ENCODE data around the gene MYBBP1A. TPM values are rescaled to one million over a fixed set of nuclear protein-coding genes. Genes with fewer than 3 reads are reported as not detected.

Gene MYBBP1A
- total and polyA plus RNA-seq, 12 donors = 18.7 to 30.3 (median 23.4) TPM

DNA sequence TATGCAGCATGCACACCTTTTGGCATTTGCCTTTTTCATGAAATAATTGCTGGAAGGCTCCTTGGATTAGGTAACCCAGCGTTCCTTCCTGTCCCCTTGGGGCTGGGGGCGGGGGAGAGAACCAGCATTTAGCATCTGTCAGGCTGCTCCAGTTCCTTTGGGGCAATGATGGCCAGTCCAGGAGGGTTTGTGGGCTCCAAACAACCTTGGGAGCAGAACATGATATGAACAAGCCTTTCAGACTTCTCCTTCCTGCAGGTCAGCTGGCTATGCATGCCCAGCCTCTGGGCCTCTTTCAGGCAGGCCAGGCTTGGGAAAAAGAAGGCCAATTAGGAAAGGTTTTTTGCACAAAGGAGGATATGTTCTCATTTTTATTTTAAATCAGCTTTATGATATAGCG is 28.0 kb upstream of the MYBBP1A start:
- ATAC-seq = no peak
- 81 to 82% methylated on average over 3 of the region's 3 CpGs for WGBS, 2 donors
- no peaks in the 10 kb centered on the region for H3K9me3 ChIP-seq
- TF ChIP-seq, protein P1, sequence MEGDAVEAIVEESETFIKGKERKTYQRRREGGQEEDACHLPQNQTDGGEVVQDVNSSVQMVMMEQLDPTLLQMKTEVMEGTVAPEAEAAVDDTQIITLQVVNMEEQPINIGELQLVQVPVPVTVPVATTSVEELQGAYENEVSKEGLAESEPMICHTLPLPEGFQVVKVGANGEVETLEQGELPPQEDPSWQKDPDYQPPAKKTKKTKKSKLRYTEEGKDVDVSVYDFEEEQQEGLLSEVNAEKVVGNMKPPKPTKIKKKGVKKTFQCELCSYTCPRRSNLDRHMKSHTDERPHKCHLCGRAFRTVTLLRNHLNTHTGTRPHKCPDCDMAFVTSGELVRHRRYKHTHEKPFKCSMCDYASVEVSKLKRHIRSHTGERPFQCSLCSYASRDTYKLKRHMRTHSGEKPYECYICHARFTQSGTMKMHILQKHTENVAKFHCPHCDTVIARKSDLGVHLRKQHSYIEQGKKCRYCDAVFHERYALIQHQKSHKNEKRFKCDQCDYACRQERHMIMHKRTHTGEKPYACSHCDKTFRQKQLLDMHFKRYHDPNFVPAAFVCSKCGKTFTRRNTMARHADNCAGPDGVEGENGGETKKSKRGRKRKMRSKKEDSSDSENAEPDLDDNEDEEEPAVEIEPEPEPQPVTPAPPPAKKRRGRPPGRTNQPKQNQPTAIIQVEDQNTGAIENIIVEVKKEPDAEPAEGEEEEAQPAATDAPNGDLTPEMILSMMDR (IDR thresholded peaks at IDR 0.05) = no peak
- peaks cover 9 to 51% (median 31%) of the 10 kb centered on the region in 9 donors for H3K4me1 ChIP-seq
- intact Hi-C loops (cut with DNase I) = loop anchor here in 1 of 10 donors (5.0 kb wide), 1 partner anchor 44 kb away; no protein-coding TSS in a partner anchor
- peaks cover 0 to 48% (median 23%) of the 10 kb centered on the region in 7 donors for H3K27me3 ChIP-seq
- no peaks in the 10 kb centered on the region for H3K36me3 ChIP-seq
- no peak for DNase-seq
- peak overlapping the region in 2 of 10 donors; percentile 85 to 87 for H3K27ac ChIP-seq
- H3K4me3 ChIP-seq = peak overlapping the region in 5 of 10 donors; percentile 49 to 70 (median 62)

DNA sequence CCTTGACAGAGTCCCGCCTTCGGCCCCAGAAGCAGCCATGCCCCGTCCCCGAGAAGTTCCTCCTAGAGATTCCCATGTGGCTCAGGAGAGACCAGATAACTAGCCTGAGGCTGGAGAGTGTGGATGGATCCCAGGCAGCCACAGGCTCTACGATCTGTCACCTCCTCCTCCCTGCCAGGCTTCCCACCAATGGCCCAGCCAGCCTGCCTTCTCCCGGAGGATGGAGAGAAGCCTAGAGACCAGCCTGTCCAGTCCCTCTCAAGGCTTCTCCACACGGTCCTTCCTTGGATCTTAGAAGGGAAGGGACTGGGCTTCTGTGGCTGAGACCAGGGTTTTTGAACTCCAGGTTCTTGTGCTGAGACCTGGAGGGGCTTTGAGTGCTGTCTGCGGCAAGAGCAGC is 27.5 kb upstream of the MYBBP1A start:
- intact Hi-C loops (cut with DNase I) = loop anchor here in 1 of 10 donors (5.0 kb wide), 1 partner anchor 45 kb away; no protein-coding TSS in a partner anchor
- Histone ChIP-seq H3K36me3 (no peaks in the 10 kb centered on the region), H3K9me3 (no peaks in the 10 kb centered on the region), H3K4me1 (peaks cover 7 to 46% (median 26%) of the 10 kb centered on the region in 9 donors), H3K27me3 (peaks cover 0 to 48% (median 23%) of the 10 kb centered on the region in 7 donors), H3K4me3 (no peak overlapping the region), H3K27ac (no peak overlapping the region)
- 78 to 81% methylated on average over 8 of the region's 8 CpGs for WGBS, 2 donors
- ATAC-seq = no peak
- TF ChIP-seq, protein P1 (IDR thresholded peaks at IDR 0.05) = no peak
- no peak for DNase-seq

DNA sequence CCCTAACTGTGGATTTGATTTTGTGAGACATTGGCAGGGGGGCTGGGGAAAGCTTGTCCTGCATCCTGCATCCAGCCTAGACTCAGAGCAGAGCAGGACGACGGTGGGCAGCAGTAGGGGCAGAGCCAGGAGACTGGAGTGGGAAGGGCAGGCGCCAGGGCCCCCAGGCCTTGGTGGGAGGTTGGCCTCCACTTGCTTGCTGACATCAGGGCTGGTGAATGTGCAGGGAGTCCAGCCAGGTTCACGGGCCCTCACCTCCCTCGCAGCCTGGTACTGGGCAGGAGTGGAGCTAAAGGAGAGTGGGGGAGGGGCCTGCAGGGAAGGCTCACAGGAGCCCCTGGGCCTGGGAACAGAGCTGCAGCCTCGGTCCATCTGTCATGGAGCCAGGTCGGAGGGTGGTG is 26.9 kb upstream of the MYBBP1A start:
- Histone ChIP-seq H3K27me3 (peaks cover 0 to 48% (median 23%) of the 10 kb centered on the region in 7 donors), H3K9me3 (no peaks in the 10 kb centered on the region), H3K4me1 (peaks cover 7 to 42% (median 21%) of the 10 kb centered on the region in 9 donors), H3K4me3 (no peak overlapping the region), H3K27ac (no peak overlapping the region), H3K36me3 (no peaks in the 10 kb centered on the region)
- 63 to 77% methylated on average over 7 of the region's 7 CpGs for WGBS, 2 donors
- DNase-seq = no peak
- TF ChIP-seq, protein P1 (IDR thresholded peaks at IDR 0.05) = no peak
- intact Hi-C loops (cut with DNase I) = loop anchor here in 1 of 10 donors (5.0 kb wide), 1 partner anchor 45 kb away; no protein-coding TSS in a partner anchor
- ATAC-seq = no peak

DNA sequence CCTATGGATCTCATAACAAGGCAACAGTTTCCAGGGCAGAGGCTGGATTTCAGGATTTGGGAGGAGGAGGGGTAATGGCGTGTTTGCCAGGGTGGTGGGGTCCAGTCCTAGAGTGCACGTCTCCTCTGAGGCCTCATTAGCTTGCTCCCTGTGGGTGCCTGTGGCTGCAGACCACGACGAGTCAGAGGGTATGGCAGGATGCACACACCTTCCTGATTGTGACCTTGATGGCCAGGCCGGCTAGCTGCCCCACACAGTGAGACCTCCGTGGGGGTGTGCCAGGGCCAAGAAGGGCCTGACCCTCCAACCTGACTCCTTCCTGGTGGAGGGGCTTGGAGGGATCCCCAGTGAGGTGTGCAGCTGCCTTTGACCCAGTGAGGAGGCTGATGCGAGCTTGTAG is 25.1 kb upstream of the MYBBP1A start:
- Histone ChIP-seq H3K9me3 (no peaks in the 10 kb centered on the region), H3K4me3 (no peak overlapping the region), H3K4me1 (peaks cover 4 to 39% (median 16%) of the 10 kb centered on the region in 9 donors), H3K27ac (no peak overlapping the region), H3K36me3 (no peaks in the 10 kb centered on the region), H3K27me3 (peaks cover 0 to 38% (median 23%) of the 10 kb centered on the region in 7 donors)
- 63 to 75% methylated on average over 7 of the region's 7 CpGs for WGBS, 2 donors
- TF ChIP-seq, protein P1 (IDR thresholded peaks at IDR 0.05) = no peak
- DNase-seq (no peak), ATAC-seq (no peak)
- intact Hi-C loops (cut with DNase I) = loop anchor here in 1 of 10 donors (5.0 kb wide), 1 partner anchor 47 kb away; no protein-coding TSS in a partner anchor

All from heart right ventricle (tissue), 16 donors.